Body of pancreas (tissue), 4 donors: ENCODE results near the gene MKNK1.

Source experiments
- POLR2A ChIP-seq, 3 donors: fragments of 450-650 bp; IDR thresholded peaks; one replicate each; pipeline ENCODE4 v1.6.1; 2016; ENCODE audit warnings: antibody characterized with exemption in 3 of 3, mild to moderate bottlenecking in 2 of 3
- TF ChIP-seq, protein P1 (sequence below), 7 experiments: fragments of 450-650 bp in 4 of 7; fragments of 200-600 bp in 3 of 7; sonication (generic) in 3 of 7; IDR thresholded peaks; one replicate each; pipeline ENCODE4 v1.5.1; 2016 to 2019; ENCODE audit warnings: antibody characterized with exemption in 7 of 7

DNA sequence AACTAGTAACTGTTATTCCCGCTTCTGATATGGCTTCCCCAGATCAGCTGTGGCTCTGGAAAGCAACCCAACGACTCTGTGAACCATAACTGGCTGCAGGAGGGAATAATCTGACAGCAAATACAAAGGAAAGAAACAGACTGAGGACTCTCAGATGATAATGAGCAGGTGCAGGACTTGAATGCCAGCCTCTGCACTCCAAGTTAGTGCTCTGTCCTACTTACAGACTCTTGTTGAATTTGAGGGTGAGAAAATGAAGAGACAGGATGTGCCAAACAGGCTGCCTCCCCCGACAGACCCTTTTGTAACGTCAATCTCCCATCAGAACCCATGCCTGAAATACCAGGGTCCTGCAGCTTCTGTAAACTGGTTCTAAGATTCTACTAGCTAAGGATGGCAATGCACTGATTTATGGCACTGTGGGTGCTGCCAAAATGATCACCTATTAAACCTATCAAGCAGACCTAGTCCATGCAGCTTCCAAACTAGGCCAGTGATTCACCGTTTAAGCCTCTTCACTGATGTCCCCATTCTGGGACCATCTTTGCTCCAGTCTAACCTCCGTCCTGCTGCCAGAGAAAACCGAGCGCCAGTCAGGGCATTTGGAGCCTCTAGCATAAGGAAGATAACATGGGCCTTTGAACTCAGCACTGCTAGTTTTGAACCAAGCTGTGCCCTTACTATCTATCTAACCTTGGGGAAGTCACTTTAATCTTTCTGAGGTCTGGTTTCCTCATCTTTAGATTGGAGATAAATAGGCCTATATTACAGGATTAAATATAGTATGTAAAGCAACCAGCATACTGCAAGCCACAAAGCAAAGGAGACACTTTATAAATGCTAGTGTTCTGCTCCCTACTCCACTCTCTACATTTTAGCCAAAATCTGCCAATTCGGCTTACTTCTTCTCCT is 4.8 kb downstream of the MKNK1 start:
- TF ChIP-seq, protein P1, sequence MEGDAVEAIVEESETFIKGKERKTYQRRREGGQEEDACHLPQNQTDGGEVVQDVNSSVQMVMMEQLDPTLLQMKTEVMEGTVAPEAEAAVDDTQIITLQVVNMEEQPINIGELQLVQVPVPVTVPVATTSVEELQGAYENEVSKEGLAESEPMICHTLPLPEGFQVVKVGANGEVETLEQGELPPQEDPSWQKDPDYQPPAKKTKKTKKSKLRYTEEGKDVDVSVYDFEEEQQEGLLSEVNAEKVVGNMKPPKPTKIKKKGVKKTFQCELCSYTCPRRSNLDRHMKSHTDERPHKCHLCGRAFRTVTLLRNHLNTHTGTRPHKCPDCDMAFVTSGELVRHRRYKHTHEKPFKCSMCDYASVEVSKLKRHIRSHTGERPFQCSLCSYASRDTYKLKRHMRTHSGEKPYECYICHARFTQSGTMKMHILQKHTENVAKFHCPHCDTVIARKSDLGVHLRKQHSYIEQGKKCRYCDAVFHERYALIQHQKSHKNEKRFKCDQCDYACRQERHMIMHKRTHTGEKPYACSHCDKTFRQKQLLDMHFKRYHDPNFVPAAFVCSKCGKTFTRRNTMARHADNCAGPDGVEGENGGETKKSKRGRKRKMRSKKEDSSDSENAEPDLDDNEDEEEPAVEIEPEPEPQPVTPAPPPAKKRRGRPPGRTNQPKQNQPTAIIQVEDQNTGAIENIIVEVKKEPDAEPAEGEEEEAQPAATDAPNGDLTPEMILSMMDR (IDR thresholded peaks at IDR 0.05), result no peak
- TF ChIP-seq POLR2A (IDR thresholded peaks at IDR 0.05), result no peak
